Islet precursor cell (in vitro differentiated cells): ENCODE results near the gene SCD.

Source experiments
- DNase-seq: peaks from one replicate; pipeline ENCODE4 v3.0.0-alpha.2; 2018

SCD gene

DNA sequence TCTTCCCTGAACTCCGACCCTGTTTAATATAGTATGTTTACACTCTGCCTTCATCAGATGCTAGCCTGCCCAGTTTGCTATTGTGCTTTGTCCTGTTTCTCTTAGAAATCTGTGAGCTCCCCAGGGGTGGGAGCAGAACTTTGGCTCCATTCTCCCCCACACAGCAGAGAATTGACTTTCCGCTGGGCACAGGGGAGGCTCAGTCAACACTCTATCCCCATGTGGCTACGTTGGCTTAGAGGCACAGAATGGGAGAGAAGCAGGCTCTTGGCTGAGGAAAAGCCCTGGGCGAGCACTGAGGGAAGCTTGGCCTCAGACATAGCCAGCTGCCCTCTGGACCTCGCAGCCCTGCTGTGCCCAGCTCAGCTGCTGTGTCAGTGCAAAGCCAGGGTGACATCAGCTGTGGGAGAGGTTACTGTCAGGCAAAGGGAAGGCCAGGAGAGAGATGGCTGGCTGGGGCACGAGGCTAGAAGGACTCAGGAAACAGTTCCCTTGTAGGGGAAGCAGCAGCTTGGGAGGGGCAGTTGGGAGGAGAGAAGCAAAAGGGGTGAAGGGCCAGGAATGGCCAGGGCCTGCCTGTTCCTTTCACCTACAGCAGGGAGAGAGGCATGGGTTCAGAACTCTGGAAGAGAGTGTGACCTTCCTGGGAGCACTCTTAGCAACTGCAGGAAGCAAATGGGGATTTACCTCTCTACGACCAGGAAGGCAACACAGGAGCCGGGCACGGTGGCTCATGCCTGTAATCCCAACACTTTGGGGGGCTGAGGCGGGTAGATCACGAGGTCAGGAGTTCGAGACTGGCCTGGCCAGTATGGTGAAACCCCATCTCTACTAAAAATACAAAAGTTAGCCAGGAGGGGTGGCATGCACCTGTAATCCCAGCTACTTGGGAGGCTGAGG lies 5.8 kb upstream of the SCD start:
- peak; percentile 59 for DNase-seq

DNA sequence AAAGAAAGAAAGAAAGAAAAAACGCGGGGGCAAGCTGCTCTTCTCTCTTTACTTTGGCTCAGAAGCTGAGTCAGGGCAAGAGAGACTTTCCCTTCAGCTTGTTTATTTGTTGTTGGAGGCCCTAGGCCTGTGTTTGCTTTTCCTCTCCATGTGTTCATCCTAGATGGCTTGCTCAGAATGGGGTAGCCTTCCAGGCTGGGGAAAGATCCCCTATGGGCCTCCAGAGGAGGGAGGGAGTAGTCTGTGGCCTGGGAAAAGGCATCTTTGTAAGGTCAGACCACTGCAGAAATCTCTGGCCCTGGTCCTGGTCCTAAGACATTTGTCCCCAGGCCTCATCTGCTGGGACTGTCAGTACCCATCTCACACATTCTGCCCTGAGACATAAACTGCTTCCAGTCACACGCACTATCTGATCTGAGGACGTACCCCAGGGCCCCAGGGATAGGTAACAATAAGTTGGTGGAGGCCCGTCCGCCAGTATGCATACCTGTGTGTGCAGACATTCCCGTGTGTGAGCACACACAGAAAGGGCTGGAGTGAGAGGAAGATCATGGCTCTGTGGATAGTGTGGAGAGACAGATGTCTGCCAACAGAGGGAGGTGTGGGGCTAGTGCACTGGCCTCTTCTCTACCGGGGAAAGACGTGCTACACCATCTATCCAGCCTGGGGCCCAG lies 4.9 kb upstream of the SCD start:
- peak; percentile 90 for DNase-seq

DNA sequence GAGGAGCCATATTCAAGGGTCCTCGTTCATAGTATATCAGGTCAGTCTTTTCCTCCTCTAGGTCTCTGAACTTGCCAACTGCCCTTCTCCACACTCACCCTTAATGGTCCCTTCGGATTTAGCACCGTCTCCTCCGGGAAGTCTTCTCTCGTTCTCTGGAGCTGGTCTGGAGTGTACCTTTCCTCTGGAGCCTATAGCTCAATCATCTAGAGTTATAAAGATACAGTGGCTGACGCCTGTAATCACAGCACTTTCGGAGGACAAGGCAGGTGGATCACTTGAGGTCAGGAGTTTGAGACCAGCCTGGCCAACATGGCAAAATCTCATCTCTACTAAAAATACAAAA lies 4.4 kb upstream of the SCD start:
- no peak for DNase-seq

DNA sequence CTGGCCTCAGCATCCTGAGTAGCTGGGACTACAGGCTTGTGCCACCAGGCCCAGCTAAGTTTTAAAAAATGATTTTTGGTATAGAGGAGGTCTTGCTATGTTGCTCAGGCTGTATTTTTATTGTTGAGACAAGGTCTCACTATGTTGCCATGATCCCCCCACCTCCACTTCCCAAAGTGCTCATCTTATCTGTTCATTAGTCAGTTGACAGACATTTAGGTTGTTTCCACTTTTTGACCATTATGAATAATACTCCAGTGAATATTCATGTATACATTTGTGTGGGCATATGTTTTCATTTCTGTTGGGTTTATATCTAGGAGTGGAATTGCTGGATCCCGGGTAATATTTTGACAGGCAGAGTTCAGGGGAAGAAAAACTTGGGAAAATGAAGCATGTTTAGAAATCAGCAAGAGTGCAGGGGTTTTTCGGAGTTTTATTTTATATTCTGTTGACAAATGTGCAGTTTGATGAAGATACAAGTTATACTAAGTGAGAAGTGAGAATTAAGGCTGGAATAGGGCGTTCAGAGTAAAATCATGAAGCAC lies 2.7 kb upstream of the SCD start:
- no peak for DNase-seq

DNA sequence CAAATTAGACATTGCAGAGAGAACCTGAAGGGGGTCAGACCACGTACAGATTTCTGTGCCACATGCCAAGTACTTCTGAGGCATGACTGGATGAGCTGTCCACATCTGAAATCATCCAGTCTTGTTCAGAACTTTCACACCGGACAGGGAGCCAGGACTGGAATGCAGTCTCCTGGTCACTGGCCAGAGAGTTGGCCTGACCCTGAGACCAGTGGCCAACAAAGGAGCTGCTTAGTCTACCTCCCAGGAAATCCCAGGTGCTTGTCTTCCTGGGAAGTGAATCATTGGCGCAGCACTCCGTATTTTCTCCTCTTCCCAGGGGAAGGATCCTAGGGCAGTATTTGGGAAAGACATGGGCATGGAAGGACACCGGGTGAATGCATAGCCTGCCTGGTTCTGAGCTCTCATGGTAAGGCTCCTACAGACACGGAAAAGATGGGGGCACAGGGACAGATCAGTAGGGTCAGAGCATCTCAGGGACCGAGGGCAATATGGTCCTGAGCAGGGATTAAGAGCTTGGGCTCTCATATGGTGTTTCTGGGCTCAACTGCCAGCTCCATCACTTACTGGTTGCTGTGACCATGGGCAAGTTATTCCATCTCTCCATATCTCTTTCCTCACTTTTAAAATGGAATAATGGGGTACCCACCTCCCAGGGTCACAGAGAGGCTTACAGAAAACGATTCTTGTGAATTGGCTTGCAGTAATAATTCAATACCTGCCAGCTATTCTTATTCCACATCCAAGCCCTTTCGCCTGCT lies 1.3 kb upstream of the SCD start:
- DNase-seq, result peak; percentile 92

DNA sequence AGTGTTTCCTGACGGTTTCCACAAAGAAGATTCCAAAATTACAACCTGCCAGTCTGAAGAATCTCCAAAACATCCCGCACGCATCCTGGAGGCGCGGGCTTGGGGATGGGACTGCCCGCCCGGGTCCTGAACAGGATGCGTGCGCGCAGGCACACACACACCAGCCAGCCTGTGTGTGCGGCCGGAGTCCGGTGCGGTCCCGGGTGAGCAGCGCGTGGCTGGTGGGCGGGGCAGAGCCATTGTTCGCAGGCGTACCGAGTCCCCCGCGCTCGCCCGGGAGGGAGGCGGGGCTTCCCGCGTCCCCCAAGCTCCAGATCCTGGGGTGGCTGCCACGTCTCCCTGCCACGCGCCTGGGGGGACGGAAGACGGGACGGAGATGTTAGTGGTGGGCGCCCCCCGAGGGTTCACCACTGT lies 675 bp upstream of the SCD start:
- DNase-seq, result peak; percentile 94

DNA sequence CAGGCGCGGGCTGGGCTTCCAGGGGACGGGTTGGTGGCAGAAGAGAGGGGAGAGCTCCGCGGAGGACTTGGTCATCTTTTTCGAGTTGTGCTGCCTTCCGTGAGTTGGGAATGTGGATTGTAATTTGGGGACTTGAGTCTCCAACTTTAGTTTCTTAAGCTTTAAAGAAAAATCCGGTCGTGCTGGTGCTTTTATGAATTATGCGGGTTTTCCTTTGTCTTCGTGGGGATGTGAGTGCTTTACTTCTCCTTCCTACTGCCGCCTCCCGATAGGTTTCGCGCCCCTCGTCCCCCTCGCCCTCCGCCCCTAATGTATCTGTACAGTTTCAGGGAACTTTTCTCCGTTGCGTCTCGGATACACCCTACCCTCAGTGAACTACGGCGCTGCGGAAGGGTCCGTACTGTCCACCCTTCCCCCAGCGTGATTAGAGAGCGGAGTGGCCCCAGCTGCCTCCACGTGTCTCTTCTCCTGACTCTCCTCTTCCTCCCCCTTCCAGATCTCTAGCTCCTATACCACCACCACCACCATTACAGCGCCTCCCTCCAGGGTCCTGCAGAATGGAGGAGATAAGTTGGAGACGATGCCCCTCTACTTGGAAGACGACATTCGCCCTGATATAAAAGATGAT lies 649 bp downstream of the SCD start:
- no peak for DNase-seq

DNA sequence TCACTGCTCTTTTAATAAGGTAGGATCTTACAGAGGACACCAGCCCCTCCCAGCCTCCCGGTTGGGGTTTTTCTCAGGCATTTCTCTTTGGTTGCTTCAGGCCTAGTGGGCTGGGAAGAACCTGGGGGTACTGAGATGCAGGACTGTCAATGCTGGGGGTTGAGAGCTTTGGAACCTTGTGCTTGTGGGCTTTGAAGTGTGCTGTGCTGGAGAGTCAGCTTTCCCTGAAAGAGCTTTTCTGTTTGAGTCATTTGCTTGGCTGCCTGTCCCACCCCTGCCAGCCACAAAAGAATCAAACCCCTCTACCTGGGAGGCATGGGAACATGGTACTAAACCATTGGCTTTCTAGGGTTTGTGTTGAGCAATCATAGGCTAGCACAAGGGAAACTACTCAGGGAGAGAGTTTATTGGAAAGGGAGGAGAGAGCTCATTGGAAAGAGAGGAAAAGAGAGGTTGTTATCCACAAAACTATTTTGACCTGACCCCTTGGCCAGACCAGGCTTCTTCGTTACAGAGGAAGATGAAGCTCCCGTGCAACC lies 1.4 kb downstream of the SCD start:
- no peak for DNase-seq

DNA sequence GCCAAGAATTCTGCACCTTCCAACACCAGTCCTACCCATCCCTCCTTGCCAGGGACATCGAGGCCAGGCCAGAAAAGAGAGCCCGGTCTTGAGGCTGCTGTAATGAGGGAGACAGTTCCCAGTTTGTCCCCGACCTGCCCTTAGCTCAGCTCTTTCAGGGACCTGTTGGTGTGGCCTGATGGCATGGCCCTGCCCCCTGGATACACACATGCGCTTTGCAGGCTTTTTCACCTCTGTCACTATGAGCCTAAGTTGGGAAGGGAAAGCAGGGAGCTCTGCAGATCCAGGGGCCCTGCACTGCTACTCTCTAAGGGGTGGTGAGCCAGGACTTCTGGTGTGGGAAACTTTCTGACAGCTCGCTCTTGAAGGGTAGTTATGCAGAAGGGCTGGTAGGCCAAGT lies 2.1 kb downstream of the SCD start:
- peak; percentile 54 for DNase-seq

DNA sequence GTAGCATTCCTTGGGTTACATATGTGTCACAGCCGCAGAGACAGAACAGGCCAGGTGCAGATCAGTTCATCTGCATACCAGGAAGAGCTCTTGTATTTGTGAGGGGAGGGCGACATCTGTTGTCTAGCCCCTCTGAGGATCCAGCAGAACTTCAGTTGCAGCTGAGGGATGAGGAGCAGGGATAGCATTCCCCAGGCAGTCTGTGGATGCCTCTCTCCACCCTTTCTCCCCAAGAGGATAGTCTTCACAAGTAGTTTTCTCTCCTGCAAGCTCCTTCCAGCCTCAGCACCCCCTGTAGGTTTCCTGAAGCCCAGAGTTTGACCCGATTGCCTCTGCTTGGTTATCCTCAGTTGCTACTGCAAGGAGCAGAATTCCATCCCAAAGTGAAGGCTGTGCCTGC lies 2.6 kb downstream of the SCD start:
- DNase-seq, result no peak

DNA sequence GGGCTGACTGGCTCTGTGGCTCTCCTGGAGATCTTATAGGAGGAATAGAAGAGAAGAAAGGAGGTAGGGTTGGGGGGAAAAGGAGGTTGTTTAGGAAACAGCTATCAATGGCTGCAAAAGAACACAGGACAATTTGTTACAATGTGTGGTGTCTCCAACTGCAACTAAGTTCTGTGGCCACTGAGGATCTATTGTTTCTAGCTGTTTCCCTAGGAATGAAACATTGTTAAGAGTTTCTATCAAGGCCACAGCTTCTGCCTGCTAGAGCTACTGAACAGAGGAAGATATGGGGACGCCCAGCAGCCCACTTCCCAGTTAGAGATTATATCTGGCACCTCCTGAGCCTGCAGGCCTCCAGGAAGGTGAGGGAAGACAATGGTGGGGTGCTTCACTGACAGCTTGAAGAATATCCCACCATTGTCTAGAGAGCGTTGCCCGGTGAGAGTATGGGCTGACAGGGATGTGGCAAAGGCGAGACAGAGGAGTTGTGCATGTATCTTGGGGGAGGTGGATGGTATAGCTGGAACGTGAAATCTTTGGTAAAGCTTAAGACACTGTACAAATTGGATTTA lies 4.0 kb downstream of the SCD start:
- DNase-seq, result peak; percentile 29

DNA sequence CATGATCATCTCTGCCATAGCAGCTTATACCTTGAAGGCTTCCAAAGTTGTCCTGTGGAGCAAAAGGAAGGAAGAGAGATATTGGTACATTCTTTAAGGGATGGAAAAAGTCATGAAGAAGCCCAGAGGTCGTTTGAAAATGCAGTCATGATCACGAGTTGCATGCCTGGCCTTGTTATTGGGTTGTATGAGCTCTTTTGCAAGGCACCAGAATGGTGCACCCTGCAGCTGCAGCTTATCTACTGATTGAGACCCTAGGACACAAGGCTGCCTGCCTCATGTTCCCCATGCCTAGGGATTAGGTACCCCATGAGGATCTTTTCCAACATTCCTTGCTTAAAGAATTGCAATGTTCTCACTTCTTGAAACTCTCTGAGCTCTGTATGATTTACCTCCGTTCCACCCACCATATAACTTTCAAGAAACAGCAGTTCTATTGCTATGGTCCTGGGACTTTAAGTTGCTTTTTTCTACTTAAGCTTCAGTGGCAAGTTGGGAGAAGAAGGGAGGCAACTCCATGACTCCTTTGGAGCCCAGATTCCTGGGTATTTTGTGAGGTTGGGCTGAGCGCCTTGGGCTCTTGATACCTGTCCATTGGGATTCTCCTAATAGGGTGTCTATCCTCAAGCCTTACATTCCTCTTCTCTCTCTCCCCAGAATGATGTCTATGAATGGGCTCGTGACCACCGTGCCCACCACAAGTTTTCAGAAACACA lies 6.9 kb downstream of the SCD start:
- DNase-seq, result no peak

DNA sequence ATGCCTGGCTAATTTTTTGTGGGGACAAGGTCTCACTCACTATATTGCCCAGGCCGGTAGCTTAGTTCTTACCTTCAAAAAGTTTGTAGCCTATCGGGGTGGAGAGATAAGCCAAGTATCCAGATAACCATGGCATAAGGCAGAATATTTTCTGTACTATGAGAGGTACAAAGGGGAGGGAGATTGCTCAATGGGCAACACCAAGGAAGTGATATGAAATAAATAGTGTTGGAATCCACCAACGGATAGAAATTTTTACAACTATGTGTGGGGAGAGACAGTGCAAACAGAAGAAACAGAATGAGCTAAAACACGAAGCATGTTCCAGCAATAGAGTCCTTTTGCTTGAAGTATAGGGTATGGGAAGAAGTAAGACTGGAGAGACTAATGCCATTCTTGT lies 8.1 kb downstream of the SCD start:
- DNase-seq, result no peak

DNA sequence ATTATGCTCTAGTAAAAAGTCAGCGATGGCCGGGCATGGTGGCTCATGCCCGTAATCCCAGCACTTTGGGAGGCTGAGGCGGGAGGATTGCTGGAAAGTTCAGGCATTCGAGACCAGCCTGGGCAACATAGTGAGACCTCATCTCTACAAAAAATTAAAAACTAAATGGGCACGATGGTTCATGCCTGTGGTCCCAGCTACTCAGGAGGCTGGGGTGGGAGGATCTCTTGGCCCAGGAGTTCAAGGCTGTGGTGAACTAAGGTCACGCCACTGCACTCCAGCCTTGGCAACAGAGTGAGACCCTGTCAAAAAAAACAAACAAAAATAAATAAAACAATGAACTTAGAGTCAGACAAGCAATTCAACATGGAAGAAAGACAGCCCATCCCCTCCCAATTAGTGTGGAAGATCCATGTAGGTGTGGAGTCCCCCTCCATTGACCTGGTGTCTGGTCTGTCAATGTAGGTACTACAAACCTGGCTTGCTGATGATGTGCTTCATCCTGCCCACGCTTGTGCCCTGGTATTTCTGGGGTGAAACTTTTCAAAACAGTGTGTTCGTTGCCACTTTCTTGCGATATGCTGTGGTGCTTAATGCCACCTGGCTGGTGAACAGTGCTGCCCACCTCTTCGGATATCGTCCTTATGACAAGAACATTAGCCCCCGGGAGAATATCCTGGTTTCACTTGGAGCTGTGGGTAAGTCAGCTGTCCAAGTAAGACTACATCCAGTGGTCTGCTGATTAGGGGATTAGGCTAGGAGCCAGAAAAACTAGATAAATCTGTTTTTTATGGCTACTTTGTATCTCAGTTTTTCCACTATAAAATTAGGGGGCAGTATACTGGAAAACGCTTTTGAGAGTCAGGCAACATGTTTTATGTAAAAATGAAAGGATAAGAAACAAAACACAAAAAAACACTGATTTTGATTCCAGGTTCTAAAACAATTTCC lies 9.3 kb downstream of the SCD start:
- DNase-seq, result no peak

DNA sequence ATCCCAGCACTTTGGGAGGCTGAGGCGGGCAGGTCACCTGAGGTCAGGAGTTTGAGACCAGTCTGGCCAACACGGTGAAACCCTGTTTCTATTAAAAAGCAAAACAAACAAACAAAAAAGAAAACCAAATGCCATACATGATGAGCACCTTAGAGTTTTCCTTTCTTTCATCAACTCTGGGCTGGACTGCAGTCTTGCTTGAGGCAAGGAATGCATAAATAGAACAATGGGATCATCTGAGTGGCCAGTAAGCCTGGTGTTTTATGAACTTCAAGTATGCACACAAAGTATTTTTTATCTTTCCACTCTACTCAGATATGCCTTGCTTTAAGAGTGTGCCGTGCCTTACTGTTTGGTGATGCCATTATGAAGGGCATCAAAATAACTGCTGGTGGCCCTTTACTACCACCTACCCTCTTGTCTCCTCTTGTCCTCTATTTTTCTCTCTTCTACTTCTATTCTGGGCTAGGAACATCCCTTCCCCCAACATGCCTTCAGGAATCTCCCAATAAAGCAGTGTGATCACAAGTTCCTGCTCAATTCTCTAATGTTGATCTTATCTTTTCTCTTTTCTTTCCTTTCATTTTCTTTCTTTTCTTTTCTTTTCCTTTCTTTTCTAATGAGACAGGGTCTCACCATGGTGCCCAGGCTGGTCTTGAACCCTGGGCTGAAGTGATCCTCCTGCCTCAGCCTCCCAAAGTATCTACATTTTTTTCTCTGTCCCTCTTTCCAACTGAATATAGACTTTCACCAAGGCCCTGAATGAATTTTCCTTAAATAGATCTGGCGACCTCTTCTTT lies 10.2 kb downstream of the SCD start:
- DNase-seq, result no peak

DNA sequence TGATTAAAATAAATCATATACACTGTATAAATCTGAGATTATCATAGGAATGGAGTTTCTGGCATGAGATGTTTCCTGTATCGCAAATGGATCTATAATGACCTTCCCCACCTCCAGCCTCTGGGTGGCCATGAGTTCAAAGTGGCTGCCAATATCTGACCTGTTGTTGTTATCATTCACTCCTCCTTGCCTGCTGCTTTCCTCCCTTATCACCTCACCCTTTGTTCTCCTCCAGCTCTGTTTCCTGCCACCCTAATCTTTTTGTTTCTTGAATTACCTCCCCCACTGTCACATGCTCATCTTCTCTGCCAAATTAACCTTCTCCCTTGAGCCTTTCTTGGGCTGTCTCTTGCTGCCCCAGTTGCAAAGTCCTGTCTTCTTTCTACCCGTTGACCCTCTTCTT lies 12.0 kb downstream of the SCD start:
- no peak for DNase-seq

DNA sequence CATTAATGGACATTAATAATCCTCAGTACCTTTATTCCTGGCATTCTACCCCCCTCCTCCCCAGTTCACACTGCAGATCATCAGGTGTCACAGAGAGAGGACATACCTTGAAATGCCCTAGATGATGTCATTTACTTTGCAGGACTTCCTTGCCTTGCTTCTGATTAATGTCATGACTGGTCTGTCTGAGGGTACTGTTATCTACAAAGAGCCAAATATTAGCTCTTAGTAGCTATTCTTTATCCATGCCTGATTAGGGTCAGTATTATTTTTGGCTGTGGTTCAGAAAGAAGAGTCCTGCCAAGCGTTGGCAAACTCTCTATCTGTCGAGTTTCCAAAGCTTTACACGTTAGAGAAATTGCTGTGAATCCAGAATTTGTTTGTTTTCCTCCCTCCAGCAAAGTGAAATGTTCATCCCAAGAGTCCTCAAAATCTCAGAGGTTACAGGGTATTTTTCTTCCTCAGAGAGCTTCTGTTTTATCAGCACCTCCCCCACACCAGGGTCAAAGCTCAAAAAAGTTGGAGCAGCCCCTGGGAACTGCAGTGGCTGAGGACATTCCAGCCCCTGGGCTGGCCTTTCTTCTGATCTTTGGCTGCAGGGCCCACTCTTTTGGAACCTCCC lies 12.6 kb downstream of the SCD start:
- no peak for DNase-seq

DNA sequence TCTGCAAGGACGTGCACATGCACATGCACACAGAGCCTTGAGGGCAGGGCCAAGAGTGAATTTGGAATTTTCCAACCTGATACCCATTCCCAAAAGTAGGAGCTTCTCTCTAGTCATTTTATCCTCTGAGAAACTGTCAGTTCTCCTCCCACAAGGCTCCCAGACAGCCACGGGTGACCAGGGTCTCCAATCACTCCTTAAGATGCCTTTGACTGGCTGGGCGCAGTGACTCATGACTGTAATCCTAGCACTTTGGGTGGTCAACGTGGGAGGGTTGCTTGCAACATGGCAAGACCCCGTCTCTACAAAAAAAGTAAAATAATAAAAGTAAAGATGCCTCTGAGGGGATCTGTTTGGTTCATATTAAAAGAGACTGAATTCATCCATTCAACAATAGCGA lies 13.2 kb downstream of the SCD start:
- DNase-seq, result no peak
